HUES64 (cell line): ENCODE results near the gene TFAP2D.

Experiments used
- H3K27ac ChIP-seq: 2 replicates; pipeline ENCODE4 v1.7.0; 2013; ENCODE audit warnings: low read depth, low read length, inconsistent platforms
- H3K27me3 ChIP-seq: 2 replicates; pipeline ENCODE4 v1.6.1; 2013; ENCODE audit warnings: mild to moderate bottlenecking, low read length; ENCODE audit not compliant: insufficient read depth
- H3K36me3 ChIP-seq: 2 replicates; pipeline ENCODE4 v1.6.1; 2013; ENCODE audit warnings: mild to moderate bottlenecking, low read length; ENCODE audit not compliant: insufficient read depth
- H3K4me1 ChIP-seq: 2 replicates; pipeline ENCODE4 v1.6.1; 2013; ENCODE audit warnings: mild to moderate bottlenecking, low read length, moderate library complexity; ENCODE audit not compliant: insufficient read depth
- H3K4me3 ChIP-seq: 2 replicates; pipeline ENCODE4 v1.5.1; 2013; ENCODE audit warnings: mild to moderate bottlenecking, low read length, moderate library complexity
- H3K9ac ChIP-seq: 2 replicates; pipeline ENCODE4 v1.6.1; 2013; ENCODE audit warnings: mild to moderate bottlenecking, low read depth, low read length
- H3K9me3 ChIP-seq: 2 replicates; pipeline ENCODE4 v1.6.1; 2013; ENCODE audit warnings: low read depth, low read length; ENCODE audit not compliant: insufficient read depth
- WGBS: fragments of 150-250, 120-280 bp; methylation state at CpG from one replicate; pipeline ENCODE4 v1.1.7; 2013; ENCODE audit warnings: missing lambda C conversion rate; 5-methylcytosine and 5-hydroxymethylcytosine counted together

Gene TFAP2D

DNA sequence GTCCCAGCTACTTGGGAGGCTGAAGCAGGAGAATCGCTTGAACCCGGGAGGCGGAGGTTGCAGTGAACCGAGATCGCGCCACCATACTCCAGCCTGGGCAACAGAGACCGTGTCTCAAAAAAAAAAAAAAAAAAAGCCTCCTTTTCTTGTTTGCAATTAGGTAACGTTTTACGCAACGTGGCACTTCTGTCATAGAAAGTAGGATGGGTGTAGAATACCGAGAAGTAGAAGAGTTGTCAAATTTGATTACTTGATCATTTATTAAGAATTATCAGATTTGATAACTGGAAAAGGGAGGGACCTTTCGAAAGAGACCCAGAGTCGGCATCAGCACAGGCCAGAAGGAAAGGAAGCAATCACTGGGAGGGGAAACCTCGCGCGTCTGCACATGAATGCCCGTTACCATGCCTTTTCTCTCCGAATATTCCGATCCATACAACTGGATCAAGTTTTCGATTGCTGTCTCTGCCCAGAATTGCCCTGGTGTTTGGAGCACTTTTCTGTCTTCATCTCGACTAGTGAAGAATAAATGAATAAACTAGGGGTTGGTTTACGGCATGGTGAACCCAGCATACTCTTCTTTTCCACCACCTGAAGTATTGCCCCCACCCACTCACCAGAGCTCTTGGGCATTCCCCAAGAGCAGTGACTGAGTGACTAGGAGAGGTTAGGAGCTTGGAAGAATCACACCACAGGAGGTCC lies 4.5 kb upstream of the TFAP2D start:
- Histone ChIP-seq H3K4me3 (no peak overlapping the region), H3K27ac (no peak overlapping the region), H3K4me1 (peaks cover 37% of the 10 kb centered on the region), H3K27me3 (peaks cover 100% of the 10 kb centered on the region), H3K36me3 (no peaks in the 10 kb centered on the region), H3K9me3 (no peaks in the 10 kb centered on the region), H3K9ac (no peak overlapping the region)
- WGBS, result 17% methylated on average over 21 of the region's 22 CpGs

DNA sequence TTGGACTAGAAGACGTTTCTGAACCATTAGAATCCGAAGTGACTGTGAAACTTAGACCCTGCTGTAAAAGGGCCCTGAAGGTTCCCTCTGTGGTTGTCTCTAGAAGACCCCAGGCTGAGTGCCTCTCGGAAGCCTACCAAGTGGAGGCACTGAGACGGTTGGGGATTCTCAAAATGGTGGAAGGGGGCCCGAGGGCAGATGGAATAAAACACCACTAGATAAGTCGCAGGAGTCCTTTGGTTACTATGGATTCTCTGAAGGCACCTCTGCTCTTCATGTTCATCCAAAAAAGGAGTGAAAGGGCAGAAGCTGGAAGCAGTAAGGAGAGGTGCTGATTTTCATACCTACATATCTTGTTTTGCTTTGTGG lies 4.0 kb upstream of the TFAP2D start:
- Histone ChIP-seq H3K27me3 (peaks cover 100% of the 10 kb centered on the region), H3K4me3 (no peak overlapping the region), H3K4me1 (peaks cover 41% of the 10 kb centered on the region), H3K9ac (no peak overlapping the region), H3K9me3 (no peaks in the 10 kb centered on the region), H3K27ac (no peak overlapping the region), H3K36me3 (no peaks in the 10 kb centered on the region)
- WGBS, result 14% methylated on average over 6 of the region's 6 CpGs

DNA sequence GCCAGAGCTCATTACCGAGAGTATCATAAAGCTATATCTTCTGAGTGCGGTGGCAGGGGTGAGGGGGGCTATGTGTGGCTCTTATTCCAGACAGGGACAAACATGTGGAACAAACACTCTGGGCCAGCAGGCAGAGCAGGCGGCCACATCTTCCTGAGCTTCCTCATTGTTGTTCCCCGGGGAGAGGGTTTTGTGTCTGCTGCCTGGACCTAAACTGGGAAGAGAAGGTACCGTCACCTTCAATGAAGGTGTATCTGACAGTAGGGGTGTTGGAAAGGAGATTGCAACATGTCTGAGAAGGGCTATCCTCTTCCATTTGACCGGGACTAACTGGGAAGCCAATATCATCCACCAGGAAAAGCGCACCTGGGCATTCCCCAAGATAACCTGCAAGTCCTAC lies 1.6 kb upstream of the TFAP2D start:
- WGBS, result 37% methylated on average over 7 of the region's 7 CpGs
- Histone ChIP-seq H3K9ac (no peak overlapping the region), H3K27me3 (peaks cover 100% of the 10 kb centered on the region), H3K36me3 (no peaks in the 10 kb centered on the region), H3K4me3 (no peak overlapping the region), H3K27ac (no peak overlapping the region), H3K4me1 (peaks cover 53% of the 10 kb centered on the region), H3K9me3 (no peaks in the 10 kb centered on the region)

DNA sequence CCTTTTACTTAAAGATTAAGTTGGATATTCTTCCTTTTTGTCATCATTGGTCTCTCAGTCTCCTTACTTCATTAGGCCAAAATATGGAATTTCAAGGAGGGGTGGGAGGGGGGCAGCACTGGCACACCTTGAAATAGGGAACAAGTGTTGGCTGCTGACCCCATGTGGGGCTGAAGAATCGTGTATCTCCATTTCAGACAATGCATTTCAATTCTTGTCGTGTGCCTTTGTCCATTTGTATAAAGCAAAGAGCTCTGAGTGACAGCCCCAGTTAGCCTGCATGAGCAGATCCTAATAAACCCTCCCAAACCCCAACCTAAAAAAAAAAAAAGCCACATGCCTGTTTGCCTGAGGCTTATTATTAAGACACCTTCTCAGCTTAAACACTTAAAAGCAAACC lies 1.0 kb upstream of the TFAP2D start:
- no peak overlapping the region for H3K4me3 ChIP-seq
- no peaks in the 10 kb centered on the region for H3K36me3 ChIP-seq
- H3K4me1 ChIP-seq, result peaks cover 51% of the 10 kb centered on the region
- H3K9ac ChIP-seq, result no peak overlapping the region
- no peaks in the 10 kb centered on the region for H3K9me3 ChIP-seq
- 5% methylated on average over 2 of the region's 2 CpGs for WGBS
- no peak overlapping the region for H3K27ac ChIP-seq
- peaks cover 100% of the 10 kb centered on the region for H3K27me3 ChIP-seq

DNA sequence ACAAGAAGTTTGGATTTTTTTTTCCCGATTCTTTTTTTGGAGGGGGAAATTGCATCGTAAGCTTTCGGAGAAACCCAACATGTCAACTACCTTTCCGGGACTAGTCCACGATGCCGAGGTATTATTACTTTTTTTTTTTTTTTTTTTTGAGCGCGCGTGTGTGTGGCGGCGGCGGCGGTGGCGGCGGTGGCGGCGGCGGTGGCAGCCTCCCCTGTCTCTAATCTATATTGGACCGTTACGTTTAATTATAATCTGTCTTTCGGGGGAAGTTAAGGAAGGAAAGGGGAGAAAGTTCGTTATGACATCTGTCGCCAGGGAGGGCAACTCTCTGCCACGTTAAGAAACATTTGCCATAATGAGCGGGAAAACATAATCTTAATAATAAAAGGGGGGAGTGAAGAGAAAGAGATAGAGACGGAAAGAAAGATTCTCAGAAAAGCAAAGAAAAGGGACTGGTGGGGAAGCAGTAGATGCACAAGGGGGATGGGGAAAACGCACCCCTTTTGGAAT lies 706 bp downstream of the TFAP2D start:
- no peaks in the 10 kb centered on the region for H3K36me3 ChIP-seq
- H3K27ac ChIP-seq, result no peak overlapping the region
- WGBS, result 2% methylated on average over 12 of the region's 27 CpGs
- no peak overlapping the region for H3K9ac ChIP-seq
- H3K27me3 ChIP-seq, result peaks cover 100% of the 10 kb centered on the region
- no peaks in the 10 kb centered on the region for H3K9me3 ChIP-seq
- no peak overlapping the region for H3K4me3 ChIP-seq
- H3K4me1 ChIP-seq, result peaks cover 56% of the 10 kb centered on the region

DNA sequence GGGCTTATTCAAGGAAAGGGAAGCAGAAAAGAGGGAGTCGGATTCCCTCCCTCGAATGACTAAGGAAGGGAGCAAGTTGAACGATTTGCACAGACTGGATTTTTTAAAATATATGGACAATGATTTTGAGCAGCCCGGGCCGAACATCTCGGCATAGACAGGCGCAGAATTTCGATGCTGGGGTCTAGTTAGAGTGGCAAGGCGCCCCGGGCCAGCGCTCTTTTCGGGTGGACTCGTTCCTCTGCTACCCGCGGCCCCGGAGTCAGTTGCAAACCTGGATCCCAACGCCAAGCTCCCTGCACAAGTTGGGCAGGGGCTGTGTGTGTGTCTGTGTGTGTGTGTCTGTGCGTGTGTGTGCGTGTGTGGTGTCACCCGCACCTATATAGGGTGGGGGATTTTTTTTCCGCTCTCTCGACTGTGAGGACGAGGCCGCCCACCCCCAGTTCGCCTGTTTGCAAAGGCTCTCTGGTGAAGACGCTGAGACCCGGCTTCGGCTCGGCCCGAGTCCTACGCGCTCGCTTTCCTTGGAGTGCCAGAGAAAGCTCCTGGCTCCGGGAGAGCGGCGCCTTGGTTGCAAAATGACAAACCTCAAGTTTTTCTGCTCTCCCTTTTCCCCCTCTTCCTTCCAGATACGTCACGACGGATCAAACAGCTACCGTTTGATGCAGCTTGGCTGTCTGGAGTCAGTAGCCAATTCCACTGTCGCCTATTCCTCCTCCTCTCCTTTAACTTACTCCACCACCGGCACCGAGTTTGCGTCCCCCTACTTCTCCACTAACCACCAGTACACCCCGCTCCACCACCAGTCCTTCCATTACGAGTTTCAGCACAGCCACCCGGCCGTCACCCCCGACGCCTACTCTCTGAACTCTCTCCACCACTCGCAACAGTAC lies 1.4 kb downstream of the TFAP2D start:
- H3K27me3 ChIP-seq, result peaks cover 100% of the 10 kb centered on the region

DNA sequence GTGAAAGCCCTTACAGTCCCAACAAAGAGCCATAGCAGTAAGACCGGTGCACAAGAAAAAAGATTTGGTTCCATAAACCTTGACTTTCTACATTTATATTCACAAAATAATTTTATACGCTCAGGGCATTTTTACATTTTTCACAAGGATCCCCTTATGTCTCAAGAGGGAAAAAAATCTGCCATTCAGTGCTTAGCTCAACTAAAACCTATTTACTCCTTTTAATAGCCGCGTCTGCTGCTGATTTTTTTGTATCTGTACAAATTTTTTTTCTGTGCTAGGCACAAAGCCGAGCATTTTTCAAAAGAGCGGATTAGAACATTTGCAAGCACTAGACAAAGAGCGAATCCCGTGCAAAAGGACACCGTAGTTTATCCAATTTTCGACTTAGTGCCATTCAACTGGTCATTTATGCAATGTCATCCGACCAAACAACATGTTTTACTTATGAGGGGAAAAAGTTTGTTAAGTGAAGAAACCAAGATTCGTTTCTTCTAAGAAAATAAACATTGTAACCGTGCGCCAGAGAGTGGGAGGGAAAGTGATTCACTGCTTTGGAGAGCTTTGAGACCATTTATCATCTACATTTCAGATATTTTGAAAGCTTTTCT lies 3.7 kb downstream of the TFAP2D start:
- H3K27me3 ChIP-seq, result peaks cover 100% of the 10 kb centered on the region
- no peak overlapping the region for H3K9ac ChIP-seq
- H3K4me3 ChIP-seq, result no peak overlapping the region
- H3K36me3 ChIP-seq, result no peaks in the 10 kb centered on the region
- 7% methylated on average over 13 of the region's 14 CpGs for WGBS
- no peak overlapping the region for H3K27ac ChIP-seq
- no peaks in the 10 kb centered on the region for H3K9me3 ChIP-seq
- peaks cover 43% of the 10 kb centered on the region for H3K4me1 ChIP-seq

More for the DNA sequence above, 1.4 kb downstream of the TFAP2D start:
- peak overlapping the region; percentile 51 for H3K4me3 ChIP-seq
- no peak overlapping the region for H3K9ac ChIP-seq
- no peak overlapping the region for H3K27ac ChIP-seq
- H3K36me3 ChIP-seq, result no peaks in the 10 kb centered on the region
- WGBS, result under 1% methylated on average over 51 of the region's 51 CpGs
- H3K4me1 ChIP-seq, result peaks cover 53% of the 10 kb centered on the region
- no peaks in the 10 kb centered on the region for H3K9me3 ChIP-seq

DNA sequence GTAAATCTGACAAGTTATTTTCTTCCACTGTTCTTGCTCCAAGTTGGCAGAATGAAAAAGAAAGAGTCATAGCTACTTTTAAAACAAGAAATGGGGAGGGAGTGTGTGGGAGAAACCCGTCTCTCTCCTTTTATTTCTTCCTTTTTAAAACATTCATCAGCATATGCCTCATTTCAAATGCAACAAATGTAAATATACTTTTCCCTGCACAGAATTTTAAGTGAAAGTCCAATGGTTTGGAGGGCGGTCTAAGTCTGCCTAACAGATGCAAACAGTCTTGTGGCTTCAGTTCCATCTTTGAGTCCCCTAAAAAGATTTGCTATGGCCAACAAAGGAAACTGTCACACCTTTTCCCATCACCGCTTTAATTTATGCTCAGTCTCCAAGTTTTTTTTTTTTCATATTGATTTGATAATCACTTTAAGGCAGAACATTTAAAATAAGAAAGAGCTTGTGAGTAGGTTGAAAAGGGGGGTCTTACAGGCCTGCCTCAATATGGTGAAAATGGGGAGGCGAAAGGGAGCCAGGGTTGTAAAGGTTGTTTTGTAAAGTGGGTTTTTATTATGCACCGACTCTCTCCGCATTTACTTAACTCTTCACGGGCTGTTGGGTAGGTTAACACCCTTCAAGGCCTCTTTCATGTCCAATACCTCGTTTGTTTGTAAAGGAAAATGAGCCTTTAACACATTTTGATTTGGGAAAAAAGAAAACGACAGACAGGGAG lies 4.6 kb downstream of the TFAP2D start:
- H3K27ac ChIP-seq, result no peak overlapping the region
- peaks cover 100% of the 10 kb centered on the region for H3K27me3 ChIP-seq
- H3K9me3 ChIP-seq, result no peaks in the 10 kb centered on the region
- no peak overlapping the region for H3K4me3 ChIP-seq
- WGBS, result 2% methylated on average over 4 of the region's 9 CpGs
- no peaks in the 10 kb centered on the region for H3K36me3 ChIP-seq
- H3K9ac ChIP-seq, result no peak overlapping the region
- peaks cover 43% of the 10 kb centered on the region for H3K4me1 ChIP-seq

DNA sequence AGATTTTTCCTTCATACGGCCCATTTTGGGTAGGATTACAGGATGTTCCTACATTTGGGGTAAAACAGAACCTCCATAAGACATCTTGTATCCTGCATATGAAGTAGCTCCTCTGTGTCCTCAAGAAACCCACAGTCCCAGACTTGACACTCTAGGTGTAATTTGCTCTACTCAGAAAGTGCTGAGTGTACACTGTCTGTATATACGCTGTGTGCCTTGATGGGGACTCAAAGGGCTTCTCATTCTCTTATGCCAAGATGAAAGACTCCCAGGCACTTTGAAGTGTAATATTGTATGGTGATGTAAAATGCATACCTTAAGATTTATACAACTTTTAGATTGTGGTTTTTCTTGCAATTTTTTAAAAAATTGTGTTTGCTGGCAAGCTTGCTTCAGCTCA lies 5.2 kb downstream of the TFAP2D start:
- Histone ChIP-seq H3K4me3 (no peak overlapping the region), H3K27me3 (peaks cover 100% of the 10 kb centered on the region)
- WGBS, result 11% methylated on average over 1 of the region's 2 CpGs

DNA sequence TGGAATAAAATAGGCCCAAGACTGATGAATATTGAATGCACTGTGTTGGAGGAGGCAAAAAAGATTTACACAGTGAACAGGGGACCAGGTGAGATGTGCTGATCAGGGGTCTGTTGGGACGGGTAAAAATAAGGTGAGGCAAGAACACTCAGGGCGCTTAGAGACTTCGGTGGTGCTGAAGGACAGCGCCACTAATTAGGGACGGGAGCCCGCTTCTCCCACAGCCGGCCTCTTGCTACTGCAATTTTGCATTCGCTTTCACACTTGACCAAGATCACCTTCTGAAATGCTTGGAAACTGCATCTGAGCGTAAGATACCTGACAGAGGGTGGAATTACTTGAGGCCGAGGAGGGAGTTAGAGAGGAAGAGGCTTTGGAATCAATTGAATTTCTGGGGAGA lies 7.3 kb downstream of the TFAP2D start:
- H3K27ac ChIP-seq, result no peak overlapping the region
- no peak overlapping the region for H3K9ac ChIP-seq
- H3K27me3 ChIP-seq, result peaks cover 100% of the 10 kb centered on the region
- peaks cover 41% of the 10 kb centered on the region for H3K4me1 ChIP-seq
- no peaks in the 10 kb centered on the region for H3K36me3 ChIP-seq
- H3K4me3 ChIP-seq, result no peak overlapping the region
- WGBS, result under 1% methylated on average over 10 of the region's 10 CpGs
- H3K9me3 ChIP-seq, result no peaks in the 10 kb centered on the region

More for the DNA sequence above, 5.2 kb downstream of the TFAP2D start:
- Histone ChIP-seq H3K9ac (no peak overlapping the region), H3K27ac (no peak overlapping the region), H3K9me3 (no peaks in the 10 kb centered on the region), H3K36me3 (no peaks in the 10 kb centered on the region), H3K4me1 (peaks cover 48% of the 10 kb centered on the region)
